Gastrocnemius medialis (tissue), 4 donors: ENCODE data around the gene TMEM198. TPM values are rescaled to one million over a fixed set of nuclear protein-coding genes. Genes with fewer than 3 reads are reported as not detected.

ENCODE experiments used
- ATAC-seq, 2 donors: fragments of 150-250 bp; one replicate each; pipeline ENCODE4 v1.9.1; 2016
- DNase-seq, 2 donors: peaks; one replicate each; pipeline ENCODE4 v3.0.0-alpha.2; 2019
- H3K27ac ChIP-seq, 4 donors: fragments of 200-600 bp; sonication (generic); 1 replicate in 1 of 4; 2 replicates in 3 of 4; pipeline ENCODE4 v1.5.1; 2016 to 2018; ENCODE audit warnings: mild to moderate bottlenecking in 2 of 4, moderate library complexity in 1 of 4
- H3K27me3 ChIP-seq, 3 donors: fragments of 200-600 bp; sonication (generic) in 2 of 3; 1 replicate in 1 of 3; 2 replicates in 2 of 3; pipeline versions ENCODE4 v1.5.1 to v1.6.0; 2016 to 2019; ENCODE audit warnings: mild to moderate bottlenecking in 1 of 3, moderate library complexity in 1 of 3
- H3K36me3 ChIP-seq, 2 donors: fragments of 200-600 bp; sonication (generic) in 1 of 2; one replicate each; pipeline ENCODE4 v1.5.1; 2017 to 2018
- H3K4me1 ChIP-seq, 2 donors: fragments of 200-600 bp; sonication (generic) in 1 of 2; one replicate each; pipeline ENCODE4 v1.5.1; 2016 to 2017; ENCODE audit warnings: mild to moderate bottlenecking in 2 of 2
- H3K4me3 ChIP-seq, 4 donors: fragments of 200-600 bp; sonication (generic) in 3 of 4; 1 replicate in 1 of 4; 2 replicates in 3 of 4; pipeline ENCODE4 v1.5.1; 2016 to 2019; ENCODE audit warnings: mild to moderate bottlenecking in 2 of 4
- H3K9me3 ChIP-seq, 3 donors: fragments of 200-600 bp; sonication (generic) in 2 of 3; 1 replicate in 1 of 3; 2 replicates in 2 of 3; pipeline ENCODE4 v1.5.1; 2016 to 2019
- CTCF ChIP-seq, 5 experiments: fragments of 450-650 bp in 3 of 5; fragments of 200-600 bp in 2 of 5; sonication (generic) in 2 of 5; IDR thresholded peaks in 4 of 5; conservative IDR thresholded peaks in 1 of 5; 1 replicate in 4 of 5; 2 replicates in 1 of 5; pipeline ENCODE4 v1.5.1; 2016 to 2019; ENCODE audit warnings: antibody characterized with exemption in 5 of 5, mild to moderate bottlenecking in 3 of 5, moderate library complexity in 3 of 5
- POLR2A ChIP-seq, 2 donors: fragments of 450-650 bp; IDR thresholded peaks; one replicate each; pipeline ENCODE4 v1.6.1; 2017; ENCODE audit warnings: antibody characterized with exemption in 2 of 2, mild to moderate bottlenecking in 2 of 2, moderate library complexity in 2 of 2
- in situ Hi-C, 4 donors: fragments of 200-750 bp; cut with MboI; loops; one replicate each; pipeline versions ENCODE4 v1.15.0 to v1.8.0; 2017; ENCODE audit warnings: low sequenced_read_pairs in 4 of 4
- intact Hi-C: fragments of 100-400 bp; cut with DNase I; formaldehyde crosslinking; loops from one replicate; pipeline ENCODE4 v1.15.1; 2023; ENCODE audit warnings: low total_unique reads
- total RNA-seq, 4 donors: library from RNA; depleted of rRNA; stranded (reverse); fragments of >200 nt; gene quantifications; one replicate each; pipeline versions ENCODE4 v1.1.0 to v1.2.3, GENCODE V29; 2016

TMEM198 gene
- total RNA-seq, 4 donors from 2014 or later = 0.87 to 6.7 (median 3.3) TPM

- DNase-seq (no peak), ATAC-seq (no peak)
- Histone ChIP-seq H3K4me3 (peak overlapping the region; percentile 57 to 67 (median 64)), H3K27me3 (no peaks in the 10 kb centered on the region), H3K4me1 (peaks cover 8 to 17% of the 10 kb centered on the region in 2 donors), H3K27ac (peak overlapping the region in 1 of 4 donors; percentile 45), H3K36me3 (no peaks in the 10 kb centered on the region), H3K9me3 (no peaks in the 10 kb centered on the region)
- in situ Hi-C loops = no loop called here
- no peak for TF ChIP-seq CTCF (IDR thresholded peaks at IDR 0.05 in 4 of 5, conservative IDR thresholded peaks at IDR 0.05 in 1 of 5)
- TF ChIP-seq POLR2A (IDR thresholded peaks at IDR 0.05) = no peak
- intact Hi-C loops = no loop called here
These were observed 7.9 kb downstream of the TMEM198 start for GRCh38 chr2:219551441-219552381.

GRCh38 chr2:219552382-219553167, 8.7 kb downstream of the TMEM198 start:
- H3K27ac ChIP-seq = peak overlapping the region in 3 of 4 donors; percentile 28 to 45 (median 41)
- intact Hi-C loops = no loop called here
- H3K27me3 ChIP-seq = no peaks in the 10 kb centered on the region

GRCh38 chr2:219553168-219553417, 9.3 kb downstream of the TMEM198 start:
- in situ Hi-C loops = no loop called here
- TF ChIP-seq POLR2A (IDR thresholded peaks at IDR 0.05) = no peak
- TF ChIP-seq CTCF (IDR thresholded peaks at IDR 0.05 in 4 of 5, conservative IDR thresholded peaks at IDR 0.05 in 1 of 5) = no peak
- Histone ChIP-seq H3K27ac (no peak overlapping the region), H3K4me3 (peak overlapping the region; percentile 57 to 67 (median 64)), H3K27me3 (no peaks in the 10 kb centered on the region), H3K9me3 (no peaks in the 10 kb centered on the region), H3K4me1 (peaks cover 8 to 17% of the 10 kb centered on the region in 2 donors), H3K36me3 (peaks cover 0 to 3% of the 10 kb centered on the region in 2 donors)
- ATAC-seq (no peak), DNase-seq (no peak)
- intact Hi-C loops = no loop called here

More at GRCh38 chr2:219552382-219553167, 8.7 kb downstream of the TMEM198 start:
- in situ Hi-C loops = no loop called here
- DNase-seq (peak; percentile 65 to 73), ATAC-seq (peak; percentile 93)
- Histone ChIP-seq H3K4me1 (peaks cover 8 to 17% of the 10 kb centered on the region in 2 donors), H3K9me3 (no peaks in the 10 kb centered on the region), H3K4me3 (peak overlapping the region; percentile 57 to 67 (median 64)), H3K36me3 (peaks cover 0 to 3% of the 10 kb centered on the region in 2 donors)
- TF ChIP-seq CTCF (IDR thresholded peaks at IDR 0.05 in 4 of 5, conservative IDR thresholded peaks at IDR 0.05 in 1 of 5) = no peak
- TF ChIP-seq POLR2A (IDR thresholded peaks at IDR 0.05) = no peak

GRCh38 chr2:219553463-219553963, 9.7 kb downstream of the TMEM198 start:
- intact Hi-C loops = no loop called here
- Histone ChIP-seq H3K36me3 (peaks cover 0 to 3% of the 10 kb centered on the region in 2 donors), H3K4me3 (no peak overlapping the region), H3K27ac (no peak overlapping the region), H3K4me1 (peaks cover 8 to 17% of the 10 kb centered on the region in 2 donors), H3K27me3 (no peaks in the 10 kb centered on the region), H3K9me3 (no peaks in the 10 kb centered on the region)
- no peak for DNase-seq
- in situ Hi-C loops = no loop called here
- no peak for ATAC-seq
- TF ChIP-seq POLR2A (IDR thresholded peaks at IDR 0.05) = no peak
- TF ChIP-seq CTCF (IDR thresholded peaks at IDR 0.05 in 4 of 5, conservative IDR thresholded peaks at IDR 0.05 in 1 of 5) = no peak
